H1 (cell line): Measurements from ENCODE around the gene MKNK2. TPM values are rescaled to one million over a fixed set of nuclear protein-coding genes. Genes with fewer than 3 reads are reported as not detected.

Source experiments
- CTCF ChIA-PET: fragments of 300-600 bp; sonication (Branson Sonifier 250); formaldehyde crosslinking; loops from one replicate; lab custom pipeline; 2021; ENCODE audit not compliant: partially characterized antibody; lab: Charles Lee
- POLR2A ChIA-PET: fragments of 300-600 bp; sonication (Branson Sonifier 250); formaldehyde crosslinking; loops from one replicate; lab custom pipeline; 2021; ENCODE audit warnings: inconsistent platforms; ENCODE audit not compliant: partially characterized antibody; lab: Charles Lee
- DNase-seq, 2 experiments: peaks; one replicate each; pipeline versions ENCODE4 v3.0.0 to v3.0.0-alpha.2; 2010 to 2022; ENCODE audit warnings: low spot score in 2 of 2, low read depth in 1 of 2, mixed read lengths in 1 of 2
- FAIRE-seq: peaks from 2 replicates; lab custom pipeline; 2011; peaks lifted over from hg19 to GRCh38; lab: Jason Lieb, UNC
- H2AFZ ChIP-seq: 2 replicates; pipeline ENCODE4 v1.8.1; 2012; ENCODE audit warnings: low read length, inconsistent platforms
- H2AK5ac ChIP-seq: 2 replicates; pipeline ENCODE4 v1.6.1; 2013; ENCODE audit warnings: low read depth, low read length
- H2BK120ac ChIP-seq: replicated peaks from 2 replicates; pipeline ENCODE3; 2013; ENCODE audit warnings: low read depth, low read length, inconsistent platforms
- H2BK12ac ChIP-seq: 2 replicates; pipeline ENCODE4 v1.6.1; 2013; ENCODE audit warnings: low read depth, low read length
- H2BK15ac ChIP-seq: 2 replicates; pipeline ENCODE4 v1.6.1; 2013; ENCODE audit warnings: low read length
- H2BK20ac ChIP-seq: 2 replicates; pipeline ENCODE4 v1.6.1; 2013; ENCODE audit warnings: low read length
- H2BK5ac ChIP-seq: 2 replicates; pipeline ENCODE4 v1.6.1; 2013; ENCODE audit warnings: low read depth, low read length
- H3K14ac ChIP-seq: 2 replicates; pipeline ENCODE4 v1.6.1; 2013; ENCODE audit warnings: inconsistent platforms; ENCODE audit not compliant: insufficient read length
- H3K18ac ChIP-seq: 2 replicates; pipeline ENCODE4 v1.6.1; 2013; ENCODE audit warnings: low read length; ENCODE audit errors: extremely low read depth
- H3K23ac ChIP-seq: 2 replicates; pipeline ENCODE4 v1.6.1; 2013; ENCODE audit warnings: inconsistent platforms; ENCODE audit not compliant: insufficient read length
- H3K23me2 ChIP-seq: 2 replicates; pipeline ENCODE4 v1.6.1; 2013; ENCODE audit warnings: low read depth, low read length
- H3K27ac ChIP-seq: 2 replicates; pipeline ENCODE4 v1.6.1; 2011; ENCODE audit warnings: low read depth, low read length, inconsistent platforms
- H3K27me3 ChIP-seq, 4 experiments: replicated peaks in 1 of 4; 1 replicate in 1 of 4; 2 replicates in 3 of 4; pipeline versions ENCODE4 v1.6.1 to v1.8.1; 2011 to 2013; ENCODE audit warnings: low read length in 3 of 4, mild to moderate bottlenecking in 3 of 4, inconsistent platforms in 2 of 4, mixed read lengths in 2 of 4, moderate library complexity in 1 of 4; ENCODE audit not compliant: control insufficient read depth in 3 of 4, insufficient read depth in 3 of 4; ENCODE audit errors: extremely low read depth in 1 of 4
- H3K36me3 ChIP-seq, 4 experiments: 2 replicates each; pipeline versions ENCODE4 v1.6.1 to v1.8.1; 2011 to 2013; ENCODE audit warnings: mild to moderate bottlenecking in 4 of 4, low read length in 3 of 4, moderate library complexity in 2 of 4, control low read depth in 1 of 4, inconsistent platforms in 1 of 4; ENCODE audit not compliant: insufficient read depth in 4 of 4, control insufficient read depth in 2 of 4
- H3K4ac ChIP-seq: replicated peaks from 2 replicates; pipeline ENCODE3; 2013; ENCODE audit warnings: low read length, low read depth, mixed read lengths, inconsistent platforms; ENCODE audit not compliant: insufficient read length
- H3K4me1 ChIP-seq, 4 experiments: replicated peaks in 1 of 4; 1 replicate in 1 of 4; 2 replicates in 3 of 4; pipeline versions ENCODE4 v1.6.1 to v1.8.1; 2011 to 2013; ENCODE audit warnings: low read length in 3 of 4, inconsistent platforms in 2 of 4, mixed read lengths in 1 of 4; ENCODE audit not compliant: insufficient read depth in 4 of 4, control insufficient read depth in 3 of 4
- H3K4me2 ChIP-seq, 2 experiments: 2 replicates each; pipeline versions ENCODE4 v1.6.1 to v1.8.1; 2011 to 2013; ENCODE audit warnings: low read depth in 2 of 2, low read length in 2 of 2, control low read depth in 1 of 2, inconsistent platforms in 1 of 2, mild to moderate bottlenecking in 1 of 2; ENCODE audit not compliant: insufficient read depth in 1 of 2
- H3K4me3 ChIP-seq, 4 experiments: fragments of 200-600, 300-600 bp in 1 of 4; sonication (generic), shearing (Covaris generic), sonication (Bioruptor Twin) in 1 of 4; 2 replicates each; pipeline versions ENCODE4 v1.5.1 to v1.8.1; 2011 to 2016; ENCODE audit warnings: low read length in 4 of 4, low read depth in 3 of 4, control low read depth in 2 of 4, inconsistent platforms in 2 of 4, mild to moderate bottlenecking in 2 of 4, mixed read lengths in 1 of 4, moderate library complexity in 1 of 4; ENCODE audit not compliant: insufficient read depth in 2 of 4; ENCODE audit errors: extremely low read depth in 1 of 4
- H3K56ac ChIP-seq: replicated peaks from 2 replicates; pipeline ENCODE3; 2013; ENCODE audit warnings: low read depth, mild to moderate bottlenecking, mixed read lengths, low read length, inconsistent platforms; ENCODE audit not compliant: insufficient read length
- H3K79me1 ChIP-seq: 2 replicates; pipeline ENCODE4 v1.6.1; 2013; ENCODE audit warnings: low read depth, low read length, control low read depth
- H3K79me2 ChIP-seq, 2 experiments: 2 replicates each; pipeline versions ENCODE4 v1.6.1 to v1.8.1; 2012 to 2013; ENCODE audit warnings: low read length in 2 of 2, mild to moderate bottlenecking in 2 of 2, inconsistent platforms in 1 of 2; ENCODE audit not compliant: insufficient read depth in 2 of 2, control insufficient read depth in 1 of 2
- H3K9ac ChIP-seq, 4 experiments: replicated peaks in 1 of 4; 1 replicate in 1 of 4; 2 replicates in 3 of 4; pipeline versions ENCODE4 v1.6.1 to v1.8.1; 2011 to 2013; ENCODE audit warnings: low read depth in 3 of 4, low read length in 3 of 4, control low read depth in 2 of 4, mild to moderate bottlenecking in 2 of 4, moderate library complexity in 2 of 4, inconsistent platforms in 1 of 4; ENCODE audit errors: extremely low read depth in 1 of 4
- H3K9me3 ChIP-seq, 2 experiments: 2 replicates each; pipeline versions ENCODE4 v1.6.1 to v1.8.1; 2012 to 2013; ENCODE audit warnings: mild to moderate bottlenecking in 2 of 2, moderate library complexity in 2 of 2, control low read depth in 1 of 2, inconsistent platforms in 1 of 2, low read depth in 1 of 2, low read length in 1 of 2, mixed read lengths in 1 of 2; ENCODE audit not compliant: insufficient read depth in 2 of 2
- H4K20me1 ChIP-seq, 2 experiments: replicated peaks in 1 of 2; 2 replicates each; pipeline versions ENCODE3 to v1.8.1; 2011 to 2013; ENCODE audit warnings: inconsistent platforms in 2 of 2, low read length in 2 of 2, mild to moderate bottlenecking in 1 of 2; ENCODE audit not compliant: insufficient read depth in 2 of 2, control insufficient read depth in 1 of 2
- H4K5ac ChIP-seq: 2 replicates; pipeline ENCODE4 v1.6.1; 2013; ENCODE audit warnings: low read length, low read depth, mixed read lengths, inconsistent platforms; ENCODE audit not compliant: insufficient read length
- H4K8ac ChIP-seq: 2 replicates; pipeline ENCODE4 v1.8.0; 2013; ENCODE audit warnings: mild to moderate bottlenecking, moderate library complexity, low read length, inconsistent platforms; ENCODE audit not compliant: insufficient read depth; ENCODE audit errors: extremely low read depth
- H4K91ac ChIP-seq: replicated peaks from 2 replicates; pipeline ENCODE3; 2013; ENCODE audit warnings: low read length, mixed read lengths, inconsistent platforms; ENCODE audit not compliant: insufficient read length
- PHF8 ChIP-seq: fragments of 200-600 bp; sonication (generic); conservative IDR thresholded peaks from 2 replicates; pipeline ENCODE4 v1.7.1; 2012; ENCODE audit warnings: low read depth, mild to moderate bottlenecking, inconsistent platforms, low read length, moderate library complexity
- POLR2A ChIP-seq, 2 experiments: IDR thresholded peaks; 1 replicate in 1 of 2; 2 replicates in 1 of 2; pipeline ENCODE4 v1.6.1; 2011; ENCODE audit warnings: low read depth in 2 of 2, low read length in 2 of 2, mild to moderate bottlenecking in 2 of 2; ENCODE audit errors: control extremely low read depth in 1 of 2
- POLR2AphosphoS5 ChIP-seq: IDR thresholded peaks from 2 replicates; pipeline ENCODE4 v1.6.1; 2011; ENCODE audit warnings: low read depth, low read length
- RFX5 ChIP-seq: IDR thresholded peaks from 2 replicates; pipeline ENCODE4 v1.6.1; 2011; ENCODE audit warnings: low read depth, low read length, improper control_type of control experiment, borderline replicate concordance
- USF2 ChIP-seq: IDR thresholded peaks from 2 replicates; pipeline ENCODE4 v1.6.1; 2011; ENCODE audit warnings: low read length, improper control_type of control experiment
- WGBS, 2 experiments: shearing (Covaris generic) in 1 of 2; methylation state at CpG; one replicate each; pipeline versions ENCODE4 v1.1.6 to v1.1.7; 2013 to 2015; ENCODE audit warnings: low lambda C conversion rate in 2 of 2, mixed read lengths in 2 of 2, inconsistent platforms in 1 of 2, low coverage in 1 of 2, missing lambda C conversion rate in 1 of 2; ENCODE audit not compliant: insufficient replicate concordance in 2 of 2, insufficient coverage in 1 of 2, insufficient read length in 1 of 2; ENCODE audit errors: extremely low coverage in 1 of 2, missing lambda C conversion rate in 1 of 2; 5-methylcytosine and 5-hydroxymethylcytosine counted together
- polyA plus RNA-seq, 7 experiments: library from polyadenylated mRNA; depleted of rRNA in 3 of 7; stranded (reverse) in 5 of 7; unstranded in 2 of 7; fragments of >200 nt in 5 of 7; fragments of 200-250 nt in 2 of 7; gene quantifications; 1 replicate in 5 of 7; 2 replicates in 1 of 7; 4 replicates in 1 of 7; pipeline versions ENCODE4 v1.2.1 to v1.2.3, GENCODE V29; 2011 to 2013; ENCODE audit warnings: missing spikeins in 2 of 7, mixed read lengths in 2 of 7
- total RNA-seq: library from RNA; stranded (reverse); fragmentation: NEBNext Ultra II Directional; extraction: Animal tissue kit (Norgen Biotek cat#: 25700); gene quantifications from 2 replicates; pipeline ENCODE4 v1.2.1, GENCODE V29; 2021

MKNK2 gene
- total and polyA plus RNA-seq, 2 of the 8 experiments (the other 6 are each of a cell fraction or from before 2014, with no cell fraction given), result 163 to 166 TPM

- no peak overlapping the region for H4K91ac ChIP-seq
- no peak overlapping the region for H3K4me3 ChIP-seq
- H3K4me2 ChIP-seq, result no peak overlapping the region
- no peaks in the 10 kb centered on the region for H3K9me3 ChIP-seq
- H4K8ac ChIP-seq, result no peak overlapping the region
- ChIA-PET POLR2A (interaction anchor here (0.8 to 22.2 kb wide), 5 partner anchors 10 to 54 kb away, joined by 3 to 524 read pairs (median 7); no protein-coding TSS in a partner anchor), CTCF (interaction anchor here (1.1 kb wide), 2 partner anchors 23 to 24 kb away, joined by 3 read pairs; no protein-coding TSS in a partner anchor)
- no peak overlapping the region for H2BK12ac ChIP-seq
- TF ChIP-seq PHF8, result no peak
- TF ChIP-seq POLR2AphosphoS5, result 0 out of 2 replicates have a peak, but pooled peaks have one; percentile 28
- no peak for TF ChIP-seq RFX5
- no peak for TF ChIP-seq POLR2A (IDR thresholded peaks at IDR 0.05; ENCODE audit: control extremely low read depth in 1 of 2, low read depth in 2 of 2, low read length in 2 of 2)
- TF ChIP-seq USF2, result no peak
- H2AFZ ChIP-seq, result no peak overlapping the region
- H3K23me2 ChIP-seq, result peaks cover 4% of the 10 kb centered on the region; the same call in 1 of the 2 replicates
- H3K4me1 ChIP-seq, result peaks cover 0 to 28% (median 21%) of the 10 kb centered on the region in 4 experiments; a peak in 5 of 7 replicates
- H3K79me1 ChIP-seq, result peaks cover 23% of the 10 kb centered on the region
- no peak overlapping the region for H3K27ac ChIP-seq
- H3K79me2 ChIP-seq, result peaks cover 9 to 29% of the 10 kb centered on the region in 2 experiments; a peak in 2 of 4 replicates
- H3K56ac ChIP-seq, result no peak overlapping the region
- H3K27me3 ChIP-seq, result no peaks in the 10 kb centered on the region
- H4K20me1 ChIP-seq, result peaks cover 21 to 52% of the 10 kb centered on the region in 2 experiments
- H3K14ac ChIP-seq, result no peak overlapping the region
- H2BK15ac ChIP-seq, result no peak overlapping the region
- H2BK120ac ChIP-seq, result no peak overlapping the region
- FAIRE-seq (no peak), DNase-seq (no peak)
- H3K36me3 ChIP-seq, result peaks cover 0 to 18% (median 10%) of the 10 kb centered on the region in 4 experiments; a peak in 5 of 8 replicates
- no peak overlapping the region for H2AK5ac ChIP-seq
- no peak overlapping the region for H3K9ac ChIP-seq
- H4K5ac ChIP-seq, result no peak overlapping the region
- no peak overlapping the region for H3K4ac ChIP-seq
- H3K18ac ChIP-seq, result no peak overlapping the region
- no peak overlapping the region for H2BK5ac ChIP-seq
- no peak overlapping the region for H2BK20ac ChIP-seq
- no peak overlapping the region for H3K23ac ChIP-seq
- 95% methylated on average over 34 of the region's 50 CpGs; no CpG with 5 or more reads in 1 of the 2 experiments for WGBS, 2 experiments
These were observed 4.8 kb downstream of the MKNK2 start for GRCh38 chr19:2046046-2046907.
